Amniotic epithelial cell (primary cell): ENCODE data around the gene GLYATL2.

Source experiments
- DNase-seq: peaks from one replicate; pipeline ENCODE4 v3.0.0-alpha.2; 2010; ENCODE audit warnings: low read depth

The GLYATL2 gene

GRCh38 chr11:58801302-58801701 is 43.2 kb downstream of the GLYATL2 start:
- no peak for DNase-seq

DNA sequence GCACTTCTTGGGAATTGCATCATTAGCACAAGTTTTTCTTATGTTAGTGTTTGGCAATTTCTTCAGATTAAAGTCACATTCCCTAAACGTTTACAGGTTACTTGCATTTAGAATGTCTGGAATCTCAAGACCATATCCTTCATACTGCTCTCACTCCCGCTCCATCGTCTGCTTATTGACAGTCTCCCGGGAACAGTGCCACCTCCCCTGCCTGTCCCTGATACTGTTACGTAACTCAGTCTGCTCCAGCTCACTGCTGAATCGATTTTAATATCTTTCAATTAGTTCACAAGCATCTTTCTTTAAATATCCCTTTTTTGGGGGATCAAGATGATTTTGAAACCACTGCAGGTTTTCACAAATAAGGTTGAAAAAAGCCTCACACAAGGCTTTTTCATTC is 48.2 kb downstream of the GLYATL2 start:
- no peak for DNase-seq

DNA sequence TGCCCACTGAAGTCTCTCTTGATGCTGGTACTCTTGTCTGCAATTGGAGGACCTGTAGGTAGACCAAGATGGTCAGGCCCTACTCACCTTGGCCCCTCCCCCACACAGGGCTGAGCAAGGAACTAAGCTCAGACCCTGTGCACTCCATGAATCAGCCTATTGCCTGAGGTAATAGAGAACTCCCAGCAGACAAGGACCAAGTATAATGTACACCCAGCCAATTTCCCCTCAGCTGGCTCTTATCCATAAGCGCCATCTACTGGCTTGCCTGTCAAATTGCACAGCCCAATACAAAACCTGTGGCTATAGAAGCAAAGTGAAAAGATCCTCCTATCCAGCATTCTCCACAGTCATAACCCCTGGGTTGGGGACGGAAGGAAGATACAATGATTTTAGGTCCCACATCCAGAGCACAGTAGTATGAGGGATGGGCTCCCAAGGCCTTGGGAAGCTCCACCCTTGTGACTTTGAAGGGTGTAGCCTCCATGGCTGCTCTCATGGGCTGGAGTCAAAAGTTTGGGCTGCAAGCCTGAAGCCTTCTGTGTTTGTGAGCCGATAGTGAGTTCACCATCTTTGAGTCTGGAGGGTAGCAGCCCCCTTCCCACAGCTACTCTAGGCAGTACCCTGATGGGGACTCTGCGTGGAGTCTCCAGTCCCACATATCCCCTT is 56.0 kb downstream of the GLYATL2 start:
- DNase-seq: peak; percentile 55

- DNase-seq: peak; percentile 36
These were observed 56.6 kb downstream of the GLYATL2 start for GRCh38 chr11:58787903-58788302.

- no peak for DNase-seq
These were observed 57.8 kb downstream of the GLYATL2 start for GRCh38 chr11:58786693-58787092.

GRCh38 chr11:58784995-58785394 is 59.5 kb downstream of the GLYATL2 start:
- DNase-seq: no peak
